SK-N-SH (cell line): ENCODE data around the gene PACSIN2.

Experiments
- EZH2phosphoT487 ChIP-seq: fragments of 200-600 bp; sonication (generic); IDR thresholded peaks from 2 replicates; pipeline ENCODE4 v1.6.1; 2017; ENCODE audit warnings: low read depth, mixed run types, mild to moderate bottlenecking, antibody characterized with exemption, moderate library complexity, borderline replicate concordance
- FOXJ3 ChIP-seq: sonication (generic); formaldehyde crosslinking; IDR thresholded peaks from 2 replicates; pipeline ENCODE4 v1.5.1; 2020; ENCODE audit warnings: mild to moderate bottlenecking, missing genetic modification reagents
- GABPA ChIP-seq: IDR thresholded peaks from 2 replicates; pipeline ENCODE4 v1.4.0; 2012; ENCODE audit warnings: low read depth, mild to moderate bottlenecking
- POLR2AphosphoS5 ChIP-seq: IDR thresholded peaks from 2 replicates; pipeline ENCODE4 v1.6.1; 2012; ENCODE audit warnings: low read depth, low read length
- SIN3A ChIP-seq: IDR thresholded peaks from 2 replicates; pipeline ENCODE4 v1.6.1; 2012; ENCODE audit warnings: low read depth, mild to moderate bottlenecking, low read length, moderate library complexity, borderline replicate concordance
- SMC3 ChIP-seq: IDR thresholded peaks from 2 replicates; pipeline ENCODE4 v1.6.1; 2012; ENCODE audit warnings: low read depth, low read length, improper control_type of control experiment
- TAF1 ChIP-seq: IDR thresholded peaks from 2 replicates; pipeline ENCODE4 v1.6.1; 2012; ENCODE audit warnings: low read depth, mild to moderate bottlenecking, low read length, moderate library complexity, borderline replicate concordance
- TEAD4 ChIP-seq: IDR thresholded peaks from 2 replicates; pipeline ENCODE4 v1.4.0; 2012; ENCODE audit warnings: mild to moderate bottlenecking, borderline replicate concordance; ENCODE audit not compliant: insufficient read depth
- YY1 ChIP-seq: IDR thresholded peaks from 2 replicates; pipeline ENCODE4 v1.4.0; 2012; ENCODE audit warnings: low read depth, mild to moderate bottlenecking
- TF ChIP-seq, protein P1 (sequence below): fragments of 200-600 bp; sonication (generic); IDR thresholded peaks from 2 replicates; pipeline ENCODE4 v1.6.1; 2017; ENCODE audit warnings: antibody characterized with exemption, mild to moderate bottlenecking, moderate library complexity
- TF ChIP-seq, protein P2 (sequence below): IDR thresholded peaks from 2 replicates; pipeline ENCODE4 v1.6.1; 2012; ENCODE audit warnings: mild to moderate bottlenecking, low read depth, low read length, moderate library complexity
- TF ChIP-seq, protein P3 (sequence below): IDR thresholded peaks from 2 replicates; pipeline ENCODE4 v1.4.0; 2012; ENCODE audit warnings: low read depth, borderline replicate concordance
- TF ChIP-seq, protein P4 (sequence below): fragments of 150-350 bp; IDR thresholded peaks from 2 replicates; pipeline ENCODE4 v1.6.1; 2017; ENCODE audit warnings: antibody characterized with exemption, low read length, low read depth, borderline replicate concordance
- TF ChIP-seq, protein P5 (sequence below): IDR thresholded peaks from 2 replicates; pipeline ENCODE4 v1.4.0; 2012; ENCODE audit warnings: low read depth, borderline replicate concordance

DNA sequence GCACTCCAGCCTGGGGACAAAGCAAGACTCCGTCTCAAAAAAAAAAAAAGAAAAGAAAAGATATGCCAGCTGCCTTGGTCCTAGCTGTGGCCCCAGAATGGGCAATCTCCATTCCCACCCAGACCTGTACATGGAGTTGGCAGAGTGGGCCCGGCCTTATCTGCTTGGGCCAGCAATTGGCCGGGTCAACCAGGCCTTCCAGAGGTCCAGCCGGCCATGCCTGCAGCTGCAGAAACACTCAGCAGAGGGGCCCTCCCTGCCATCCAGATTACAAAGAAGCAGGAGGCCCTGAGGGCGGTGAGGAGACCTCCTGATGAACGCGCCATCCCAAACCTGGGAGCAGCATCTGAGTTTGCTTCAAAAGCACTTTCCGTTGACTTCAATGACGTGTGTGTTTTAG lies 131.0 kb downstream of the PACSIN2 start:
- TF ChIP-seq, protein P1, sequence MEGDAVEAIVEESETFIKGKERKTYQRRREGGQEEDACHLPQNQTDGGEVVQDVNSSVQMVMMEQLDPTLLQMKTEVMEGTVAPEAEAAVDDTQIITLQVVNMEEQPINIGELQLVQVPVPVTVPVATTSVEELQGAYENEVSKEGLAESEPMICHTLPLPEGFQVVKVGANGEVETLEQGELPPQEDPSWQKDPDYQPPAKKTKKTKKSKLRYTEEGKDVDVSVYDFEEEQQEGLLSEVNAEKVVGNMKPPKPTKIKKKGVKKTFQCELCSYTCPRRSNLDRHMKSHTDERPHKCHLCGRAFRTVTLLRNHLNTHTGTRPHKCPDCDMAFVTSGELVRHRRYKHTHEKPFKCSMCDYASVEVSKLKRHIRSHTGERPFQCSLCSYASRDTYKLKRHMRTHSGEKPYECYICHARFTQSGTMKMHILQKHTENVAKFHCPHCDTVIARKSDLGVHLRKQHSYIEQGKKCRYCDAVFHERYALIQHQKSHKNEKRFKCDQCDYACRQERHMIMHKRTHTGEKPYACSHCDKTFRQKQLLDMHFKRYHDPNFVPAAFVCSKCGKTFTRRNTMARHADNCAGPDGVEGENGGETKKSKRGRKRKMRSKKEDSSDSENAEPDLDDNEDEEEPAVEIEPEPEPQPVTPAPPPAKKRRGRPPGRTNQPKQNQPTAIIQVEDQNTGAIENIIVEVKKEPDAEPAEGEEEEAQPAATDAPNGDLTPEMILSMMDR, result no peak
- TF ChIP-seq TAF1 (no peak), POLR2AphosphoS5 (no peak), SMC3 (no peak), YY1 (no peak), GABPA (no peak), TEAD4 (no peak), FOXJ3 (CRISPR knock-in tag) (no peak), SIN3A (no peak), EZH2phosphoT487 (no peak)
- TF ChIP-seq, protein P2, sequence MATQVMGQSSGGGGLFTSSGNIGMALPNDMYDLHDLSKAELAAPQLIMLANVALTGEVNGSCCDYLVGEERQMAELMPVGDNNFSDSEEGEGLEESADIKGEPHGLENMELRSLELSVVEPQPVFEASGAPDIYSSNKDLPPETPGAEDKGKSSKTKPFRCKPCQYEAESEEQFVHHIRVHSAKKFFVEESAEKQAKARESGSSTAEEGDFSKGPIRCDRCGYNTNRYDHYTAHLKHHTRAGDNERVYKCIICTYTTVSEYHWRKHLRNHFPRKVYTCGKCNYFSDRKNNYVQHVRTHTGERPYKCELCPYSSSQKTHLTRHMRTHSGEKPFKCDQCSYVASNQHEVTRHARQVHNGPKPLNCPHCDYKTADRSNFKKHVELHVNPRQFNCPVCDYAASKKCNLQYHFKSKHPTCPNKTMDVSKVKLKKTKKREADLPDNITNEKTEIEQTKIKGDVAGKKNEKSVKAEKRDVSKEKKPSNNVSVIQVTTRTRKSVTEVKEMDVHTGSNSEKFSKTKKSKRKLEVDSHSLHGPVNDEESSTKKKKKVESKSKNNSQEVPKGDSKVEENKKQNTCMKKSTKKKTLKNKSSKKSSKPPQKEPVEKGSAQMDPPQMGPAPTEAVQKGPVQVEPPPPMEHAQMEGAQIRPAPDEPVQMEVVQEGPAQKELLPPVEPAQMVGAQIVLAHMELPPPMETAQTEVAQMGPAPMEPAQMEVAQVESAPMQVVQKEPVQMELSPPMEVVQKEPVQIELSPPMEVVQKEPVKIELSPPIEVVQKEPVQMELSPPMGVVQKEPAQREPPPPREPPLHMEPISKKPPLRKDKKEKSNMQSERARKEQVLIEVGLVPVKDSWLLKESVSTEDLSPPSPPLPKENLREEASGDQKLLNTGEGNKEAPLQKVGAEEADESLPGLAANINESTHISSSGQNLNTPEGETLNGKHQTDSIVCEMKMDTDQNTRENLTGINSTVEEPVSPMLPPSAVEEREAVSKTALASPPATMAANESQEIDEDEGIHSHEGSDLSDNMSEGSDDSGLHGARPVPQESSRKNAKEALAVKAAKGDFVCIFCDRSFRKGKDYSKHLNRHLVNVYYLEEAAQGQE, result no peak
- TF ChIP-seq, protein P3, sequence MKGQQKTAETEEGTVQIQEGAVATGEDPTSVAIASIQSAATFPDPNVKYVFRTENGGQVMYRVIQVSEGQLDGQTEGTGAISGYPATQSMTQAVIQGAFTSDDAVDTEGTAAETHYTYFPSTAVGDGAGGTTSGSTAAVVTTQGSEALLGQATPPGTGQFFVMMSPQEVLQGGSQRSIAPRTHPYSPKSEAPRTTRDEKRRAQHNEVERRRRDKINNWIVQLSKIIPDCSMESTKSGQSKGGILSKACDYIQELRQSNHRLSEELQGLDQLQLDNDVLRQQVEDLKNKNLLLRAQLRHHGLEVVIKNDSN, result no peak
- TF ChIP-seq, protein P4, sequence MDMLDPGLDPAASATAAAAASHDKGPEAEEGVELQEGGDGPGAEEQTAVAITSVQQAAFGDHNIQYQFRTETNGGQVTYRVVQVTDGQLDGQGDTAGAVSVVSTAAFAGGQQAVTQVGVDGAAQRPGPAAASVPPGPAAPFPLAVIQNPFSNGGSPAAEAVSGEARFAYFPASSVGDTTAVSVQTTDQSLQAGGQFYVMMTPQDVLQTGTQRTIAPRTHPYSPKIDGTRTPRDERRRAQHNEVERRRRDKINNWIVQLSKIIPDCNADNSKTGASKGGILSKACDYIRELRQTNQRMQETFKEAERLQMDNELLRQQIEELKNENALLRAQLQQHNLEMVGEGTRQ, result no peak
- TF ChIP-seq, protein P5, sequence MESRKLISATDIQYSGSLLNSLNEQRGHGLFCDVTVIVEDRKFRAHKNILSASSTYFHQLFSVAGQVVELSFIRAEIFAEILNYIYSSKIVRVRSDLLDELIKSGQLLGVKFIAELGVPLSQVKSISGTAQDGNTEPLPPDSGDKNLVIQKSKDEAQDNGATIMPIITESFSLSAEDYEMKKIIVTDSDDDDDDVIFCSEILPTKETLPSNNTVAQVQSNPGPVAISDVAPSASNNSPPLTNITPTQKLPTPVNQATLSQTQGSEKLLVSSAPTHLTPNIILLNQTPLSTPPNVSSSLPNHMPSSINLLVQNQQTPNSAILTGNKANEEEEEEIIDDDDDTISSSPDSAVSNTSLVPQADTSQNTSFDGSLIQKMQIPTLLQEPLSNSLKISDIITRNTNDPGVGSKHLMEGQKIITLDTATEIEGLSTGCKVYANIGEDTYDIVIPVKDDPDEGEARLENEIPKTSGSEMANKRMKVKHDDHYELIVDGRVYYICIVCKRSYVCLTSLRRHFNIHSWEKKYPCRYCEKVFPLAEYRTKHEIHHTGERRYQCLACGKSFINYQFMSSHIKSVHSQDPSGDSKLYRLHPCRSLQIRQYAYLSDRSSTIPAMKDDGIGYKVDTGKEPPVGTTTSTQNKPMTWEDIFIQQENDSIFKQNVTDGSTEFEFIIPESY, result no peak
